T-helper 17 cell (primary cell): ENCODE results near the gene PRKAR1B. TPM values are rescaled to one million over a fixed set of nuclear protein-coding genes. Genes with fewer than 3 reads are reported as not detected.

Experiments used
- ATAC-seq: fragments of 150-1000 bp; cut with Tn5 transposase; 2 replicates; pipeline ENCODE4 v1.10.0; 2021; ENCODE audit warnings: mild to moderate bottlenecking, moderate library complexity
- DNase-seq, 3 donors: peaks; one replicate each; pipeline versions ENCODE4 v3.0.0 to v3.0.0-alpha.2; 2020 to 2021
- H3K9me3 ChIP-seq: one replicate; pipeline ENCODE4 v1.7.0; 2013; ENCODE audit warnings: low read length, mild to moderate bottlenecking; ENCODE audit not compliant: control insufficient read depth, poor library complexity, severe bottlenecking
- H3K27ac Mint-ChIP-seq: one replicate; pipeline ENCODE4 v1.8.0; 2022; ENCODE audit warnings: mild to moderate bottlenecking, moderate library complexity, mixed read lengths
- H3K27me3 Mint-ChIP-seq: one replicate; pipeline ENCODE4 v1.8.0; 2022; ENCODE audit warnings: mixed read lengths
- H3K36me3 Mint-ChIP-seq: one replicate; pipeline ENCODE4 v1.8.0; 2022; ENCODE audit warnings: low read depth, mixed read lengths
- H3K4me1 Mint-ChIP-seq: one replicate; pipeline ENCODE4 v1.8.0; 2022; ENCODE audit warnings: mild to moderate bottlenecking, mixed read lengths
- H3K4me3 Mint-ChIP-seq: one replicate; pipeline ENCODE4 v1.8.0; 2022; ENCODE audit warnings: mild to moderate bottlenecking, moderate library complexity, mixed read lengths
- total RNA-seq, 4 donors: library from RNA in 2 of 4; stranded (reverse) in 2 of 4; gene quantifications; one replicate each; pipeline ENCODE4 v1.2.3 and lab custom pipeline; 2022 to 2026

Gene PRKAR1B
- total RNA-seq, 2 donors from 2014 or later: 10.0 to 22.1 TPM

DNA sequence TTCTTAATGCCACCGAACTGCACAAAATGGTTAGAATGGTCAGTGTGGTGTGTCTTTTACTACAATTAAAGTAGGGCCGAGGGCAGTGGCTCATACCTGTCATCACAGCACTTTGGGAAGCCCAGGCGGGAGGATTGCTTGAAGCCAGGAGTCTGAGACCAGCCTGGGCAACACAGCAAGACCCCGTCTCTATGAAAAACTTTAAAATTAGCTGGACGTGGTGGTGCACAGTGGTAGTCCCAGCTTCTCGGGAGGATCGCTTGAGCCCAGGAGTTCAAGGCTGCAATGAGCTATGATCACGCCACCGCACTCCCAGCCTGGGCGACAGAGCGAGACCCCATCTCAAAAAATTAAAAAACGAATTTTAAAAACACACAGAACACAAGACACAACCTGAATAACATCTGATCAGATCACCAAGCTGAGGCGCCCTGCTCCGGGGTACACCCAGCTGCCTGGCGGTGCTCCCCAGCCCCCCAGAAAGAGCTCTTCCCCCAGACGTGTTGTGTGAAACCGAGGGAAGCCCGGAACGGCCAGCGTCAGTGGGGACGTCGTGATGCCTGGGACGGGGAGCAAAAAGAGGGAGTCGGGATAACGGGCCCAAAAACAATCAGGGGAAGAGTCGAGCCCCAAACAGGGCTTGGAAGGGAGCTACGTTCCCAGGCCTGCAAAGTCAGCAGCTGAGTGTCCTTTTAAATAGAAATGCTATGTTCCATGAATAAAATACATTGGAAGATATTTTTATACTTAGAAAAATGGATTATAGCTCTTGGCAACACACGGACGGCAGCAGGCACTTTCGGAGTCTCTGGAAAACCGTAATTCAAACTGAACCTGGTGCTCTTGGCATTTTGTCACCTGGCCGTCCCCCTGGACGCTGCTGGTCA lies 126.7 kb downstream of the PRKAR1B start:
- Mint-ChIP-seq H3K27ac (peak overlapping the region; percentile 96), H3K4me1 (peaks cover 28% of the 10 kb centered on the region), H3K27me3 (no peaks in the 10 kb centered on the region), H3K36me3 (no peaks in the 10 kb centered on the region), H3K4me3 (peak overlapping the region; percentile 66)
- no peaks in the 10 kb centered on the region for H3K9me3 ChIP-seq
- ATAC-seq: no peak
- DNase-seq: no peak

GRCh38 chr7:598899-599298 lies 128.2 kb downstream of the PRKAR1B start:
- no peak for ATAC-seq
- H3K4me1 Mint-ChIP-seq: peaks cover 19% of the 10 kb centered on the region
- no peaks in the 10 kb centered on the region for H3K36me3 Mint-ChIP-seq
- no peaks in the 10 kb centered on the region for H3K9me3 ChIP-seq
- H3K4me3 Mint-ChIP-seq: no peak overlapping the region
- H3K27me3 Mint-ChIP-seq: no peaks in the 10 kb centered on the region
- no peak overlapping the region for H3K27ac Mint-ChIP-seq
- DNase-seq: no peak

- H3K4me3 Mint-ChIP-seq: peak overlapping the region; percentile 33
- peak overlapping the region; percentile 24 for H3K27ac Mint-ChIP-seq
- no peaks in the 10 kb centered on the region for H3K36me3 Mint-ChIP-seq
- ATAC-seq: no peak
- H3K9me3 ChIP-seq: no peaks in the 10 kb centered on the region
- no peaks in the 10 kb centered on the region for H3K27me3 Mint-ChIP-seq
- H3K4me1 Mint-ChIP-seq: peaks cover 14% of the 10 kb centered on the region
- no peak for DNase-seq
Observed at GRCh38 chr7:597348-598178, 129.5 kb downstream of the PRKAR1B start.

GRCh38 chr7:596819-597182 lies 130.3 kb downstream of the PRKAR1B start:
- Mint-ChIP-seq H3K36me3 (no peaks in the 10 kb centered on the region), H3K4me1 (peaks cover 10% of the 10 kb centered on the region), H3K4me3 (no peak overlapping the region), H3K27me3 (no peaks in the 10 kb centered on the region), H3K27ac (no peak overlapping the region)
- no peaks in the 10 kb centered on the region for H3K9me3 ChIP-seq
- ATAC-seq (no peak), DNase-seq (no peak)

DNA sequence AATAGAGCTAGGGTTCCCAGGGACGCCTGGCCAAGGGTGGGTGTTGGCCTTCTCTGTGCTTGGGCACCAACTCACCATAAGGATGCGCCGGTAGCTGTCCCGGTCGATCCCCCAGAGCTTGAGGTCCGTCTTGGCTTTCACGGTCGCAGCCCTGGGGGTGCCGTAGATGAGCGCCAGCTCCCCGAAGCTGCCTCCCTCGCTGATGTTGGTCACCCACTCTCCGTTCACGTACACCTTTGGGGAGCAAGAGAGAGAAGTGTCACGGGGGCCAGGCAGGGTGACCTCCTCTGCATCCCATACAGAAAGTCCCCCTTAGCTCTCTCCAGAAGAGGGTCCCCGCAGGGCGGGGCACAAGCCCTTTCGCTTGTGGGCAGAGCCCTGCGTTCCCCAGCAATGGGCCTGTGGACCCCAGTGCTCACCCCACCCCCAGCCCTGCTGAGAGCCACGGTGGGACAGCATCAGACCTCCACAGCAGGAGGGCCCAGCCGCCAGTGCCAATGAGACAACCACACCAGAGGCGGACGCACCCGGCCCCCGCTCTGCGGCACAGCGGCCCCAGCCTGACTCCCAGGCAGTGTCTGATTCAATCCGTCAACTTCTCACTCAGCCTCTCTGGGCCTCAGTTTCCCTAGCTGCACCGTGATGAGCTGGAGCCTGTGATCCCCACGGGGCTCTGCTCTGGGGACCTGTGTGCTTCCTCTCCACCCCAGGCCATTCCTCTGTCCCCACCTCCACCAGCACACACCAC lies 130.8 kb downstream of the PRKAR1B start:
- no peak for DNase-seq
- ATAC-seq: no peak
- H3K9me3 ChIP-seq: no peaks in the 10 kb centered on the region
- no peaks in the 10 kb centered on the region for H3K27me3 Mint-ChIP-seq
- no peak overlapping the region for H3K27ac Mint-ChIP-seq
- H3K4me1 Mint-ChIP-seq: peaks cover 11% of the 10 kb centered on the region
- no peak overlapping the region for H3K4me3 Mint-ChIP-seq
- no peaks in the 10 kb centered on the region for H3K36me3 Mint-ChIP-seq

DNA sequence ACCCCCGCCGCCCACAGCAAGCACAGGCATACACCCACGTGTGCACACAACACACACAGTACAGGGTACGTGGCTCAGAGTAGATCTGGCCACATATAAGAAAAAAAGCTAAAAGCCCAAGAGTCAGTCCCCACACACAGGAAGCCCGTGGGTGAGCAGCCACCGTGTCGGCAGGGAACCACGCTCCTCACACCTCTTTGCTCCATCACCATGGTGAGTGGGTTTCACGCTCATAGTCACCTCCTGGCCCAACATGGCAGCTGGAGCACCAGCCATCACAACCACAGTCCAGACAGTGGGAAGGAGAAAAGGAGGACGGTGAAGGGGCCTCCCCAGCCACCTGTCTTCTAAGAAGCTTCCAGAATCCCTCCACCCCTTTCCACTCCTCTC lies 131.5 kb downstream of the PRKAR1B start:
- H3K27ac Mint-ChIP-seq: no peak overlapping the region
- peaks cover 11% of the 10 kb centered on the region for H3K4me1 Mint-ChIP-seq
- H3K27me3 Mint-ChIP-seq: no peaks in the 10 kb centered on the region
- H3K36me3 Mint-ChIP-seq: no peaks in the 10 kb centered on the region
- H3K9me3 ChIP-seq: no peaks in the 10 kb centered on the region
- H3K4me3 Mint-ChIP-seq: no peak overlapping the region
- no peak for DNase-seq
- ATAC-seq: no peak

DNA sequence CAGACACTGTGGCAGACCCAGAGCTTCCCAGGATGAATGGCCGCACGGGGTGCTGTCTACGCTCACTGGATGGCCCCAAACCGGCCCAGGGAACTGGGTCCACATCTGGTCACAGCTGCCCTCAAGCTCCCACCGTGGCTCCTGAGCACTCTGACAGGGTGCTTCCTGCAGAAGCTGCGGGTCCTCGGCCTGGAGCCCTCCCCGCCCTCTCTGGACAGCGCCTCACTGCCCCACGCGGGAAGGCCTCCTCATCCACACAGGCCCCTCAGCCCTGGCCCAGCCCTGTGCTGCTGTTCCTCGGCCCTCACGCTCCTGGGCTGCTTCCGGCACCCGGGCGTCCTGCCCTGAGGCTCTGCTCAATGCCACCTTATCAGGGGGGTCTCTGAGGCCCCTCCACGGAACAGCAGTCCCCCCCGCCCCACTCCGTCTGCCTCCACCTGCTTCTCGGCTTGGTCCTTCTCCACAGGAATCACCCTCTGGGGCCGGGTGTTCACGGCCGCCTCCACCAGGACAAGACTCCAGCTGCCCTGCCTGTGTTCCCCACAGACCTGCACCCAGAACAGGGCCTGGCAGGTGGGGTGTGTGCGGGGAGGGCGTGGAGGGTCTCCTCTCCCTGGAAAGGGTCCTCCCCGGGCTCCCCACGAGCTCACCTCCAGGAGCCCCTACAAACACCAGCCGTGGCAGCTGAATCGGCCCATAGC lies 132.0 kb downstream of the PRKAR1B start:
- ATAC-seq: no peak

GRCh38 chr7:594212-594913 lies 132.7 kb downstream of the PRKAR1B start:
- no peak for DNase-seq
- no peak for ATAC-seq
- no peaks in the 10 kb centered on the region for H3K9me3 ChIP-seq
- no peaks in the 10 kb centered on the region for H3K27me3 Mint-ChIP-seq
- H3K4me1 Mint-ChIP-seq: peaks cover 9% of the 10 kb centered on the region
- no peak overlapping the region for H3K4me3 Mint-ChIP-seq
- H3K27ac Mint-ChIP-seq: no peak overlapping the region
- H3K36me3 Mint-ChIP-seq: no peaks in the 10 kb centered on the region

More for the DNA sequence above, 132.0 kb downstream of the PRKAR1B start:
- Mint-ChIP-seq H3K27ac (no peak overlapping the region), H3K4me3 (no peak overlapping the region), H3K36me3 (no peaks in the 10 kb centered on the region), H3K4me1 (peaks cover 11% of the 10 kb centered on the region), H3K27me3 (no peaks in the 10 kb centered on the region)
- no peaks in the 10 kb centered on the region for H3K9me3 ChIP-seq
- no peak for DNase-seq

- Mint-ChIP-seq H3K27me3 (no peaks in the 10 kb centered on the region), H3K36me3 (peaks cover 2% of the 10 kb centered on the region), H3K27ac (peak overlapping the region; percentile 90), H3K4me1 (peaks cover 9% of the 10 kb centered on the region), H3K4me3 (no peak overlapping the region)
- DNase-seq (peak in 1 of 3 donors; percentile 55), ATAC-seq (peak; percentile 36)
- no peaks in the 10 kb centered on the region for H3K9me3 ChIP-seq
Observed at GRCh38 chr7:593324-594115, 133.6 kb downstream of the PRKAR1B start.

DNA sequence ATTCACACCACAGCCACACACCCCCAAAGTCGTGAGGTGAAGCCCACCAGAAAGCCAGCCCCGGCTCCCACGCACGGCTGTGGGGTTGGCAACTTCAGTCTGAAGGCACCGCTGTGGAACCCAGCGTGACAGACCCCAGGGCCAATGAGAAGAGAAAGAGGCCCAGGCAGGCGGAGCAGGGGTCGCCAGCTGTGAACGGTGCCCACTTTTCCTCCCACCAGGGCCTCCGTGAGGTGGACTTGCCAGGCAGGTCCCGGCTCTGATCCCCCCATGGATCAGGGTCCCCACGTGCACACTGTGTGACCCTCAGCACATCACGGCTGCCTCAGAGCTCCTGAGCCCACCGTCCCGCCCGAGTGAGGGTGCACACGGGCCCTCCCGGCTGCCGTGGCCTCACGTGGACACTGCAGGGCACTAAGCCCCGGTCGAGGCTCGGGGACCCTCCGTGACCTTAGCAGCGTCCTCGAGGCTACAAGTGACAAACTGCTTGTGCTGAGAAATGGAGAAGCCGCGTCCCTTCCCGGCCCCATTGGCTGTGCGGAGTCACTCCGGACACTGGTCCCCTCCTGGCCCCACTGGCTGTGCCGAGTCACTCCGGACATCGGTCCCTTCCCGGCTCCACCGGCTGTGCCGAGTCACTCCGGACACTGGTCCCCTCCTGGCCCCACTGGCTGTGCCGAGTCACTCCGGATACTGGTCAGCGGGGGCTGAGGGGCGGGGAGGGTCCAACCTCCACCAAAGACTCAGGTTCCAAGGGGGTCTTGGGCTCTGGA lies 135.0 kb downstream of the PRKAR1B start:
- H3K9me3 ChIP-seq: no peaks in the 10 kb centered on the region
- ATAC-seq (no peak), DNase-seq (no peak)
- Mint-ChIP-seq H3K4me1 (peaks cover 7% of the 10 kb centered on the region), H3K4me3 (no peak overlapping the region), H3K27ac (peak overlapping the region; percentile 90), H3K27me3 (no peaks in the 10 kb centered on the region), H3K36me3 (peaks cover 6% of the 10 kb centered on the region)
